HG03442 (cell line): Measurements from ENCODE around the gene LIF.

Experiments used
- ATAC-seq: cut with Tn5 transposase; IDR thresholded peaks from one replicate; pipeline ENCODE4 v1.9.1; 2021; ENCODE audit warnings: mild to moderate bottlenecking, moderate library complexity; ENCODE audit not compliant: unreplicated experiment

The LIF gene

DNA sequence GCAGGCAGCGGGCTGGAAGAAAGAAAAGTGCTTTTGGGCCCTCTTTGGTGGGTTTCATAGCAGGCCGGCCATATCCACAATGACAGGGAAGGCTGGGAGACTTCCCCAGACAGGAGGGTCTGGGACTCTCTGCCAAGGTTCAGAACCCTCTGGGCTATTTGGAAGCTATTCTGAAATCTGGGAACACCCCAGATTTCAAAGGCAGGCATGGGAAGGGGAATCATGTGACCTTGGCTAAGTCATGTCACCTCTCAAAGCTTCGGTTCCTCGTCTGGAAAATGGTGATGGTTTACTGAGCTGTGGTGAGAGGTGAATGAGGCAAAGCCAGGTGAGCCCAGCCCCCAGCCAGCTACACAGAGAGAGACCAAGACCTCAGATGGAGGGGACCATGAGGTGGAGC, 38.1 kb upstream of the LIF start:
- no peak for ATAC-seq

- ATAC-seq = no peak
Measured at GRCh38 chr22:30284172-30284571, 37.6 kb upstream of the LIF start.

DNA sequence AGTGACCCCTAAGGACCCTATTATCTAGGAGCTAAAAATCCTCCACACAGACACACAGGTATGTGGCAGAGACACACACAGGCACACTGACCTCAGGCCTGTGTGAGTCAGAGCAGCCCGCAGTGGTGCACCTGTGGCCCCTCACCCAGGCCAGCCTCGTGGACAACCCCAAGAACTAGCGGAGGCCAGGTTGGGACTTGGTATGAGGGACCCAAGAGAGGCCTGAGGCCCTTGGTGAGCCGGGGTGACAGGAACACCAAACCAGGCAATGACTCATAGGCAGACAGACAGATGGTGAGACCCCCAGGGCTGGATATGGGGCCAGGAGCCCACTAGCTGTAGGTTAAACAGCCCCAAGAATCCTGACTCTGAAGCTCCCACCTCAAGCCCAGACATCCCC, 36.8 kb upstream of the LIF start:
- no peak for ATAC-seq

DNA sequence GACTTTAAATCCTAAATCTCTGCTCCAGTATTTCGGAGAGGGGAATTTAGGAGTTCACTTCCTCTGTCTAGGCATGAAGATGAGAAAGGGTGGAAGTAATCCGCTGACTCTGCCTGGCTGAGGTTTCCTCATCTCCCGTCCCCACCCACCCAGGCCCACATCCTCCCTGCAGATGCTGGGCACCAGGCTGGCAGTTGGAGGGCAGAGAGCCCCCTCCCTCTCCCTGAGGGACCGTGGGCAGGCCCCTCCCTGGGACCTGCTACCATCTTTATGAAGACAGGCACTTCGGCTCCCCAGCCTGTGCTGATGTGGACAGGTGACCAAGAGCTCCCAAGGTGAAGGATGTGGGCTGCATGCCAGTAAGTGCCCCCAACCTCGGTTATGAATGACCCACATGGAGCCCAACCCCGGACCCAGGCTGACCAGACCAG, 36.1 kb upstream of the LIF start:
- no peak for ATAC-seq

- no peak for ATAC-seq
Measured at GRCh38 chr22:30280505-30280904, 33.9 kb upstream of the LIF start.

- no peak for ATAC-seq
Measured at GRCh38 chr22:30279932-30280331, 33.4 kb upstream of the LIF start.

GRCh38 chr22:30279046-30279788, 32.7 kb upstream of the LIF start:
- ATAC-seq = no peak

- ATAC-seq = no peak
Measured at GRCh38 chr22:30277547-30278344, 31.2 kb upstream of the LIF start.

GRCh38 chr22:30276039-30276438, 29.5 kb upstream of the LIF start:
- ATAC-seq = no peak

GRCh38 chr22:30275625-30276024, 29.1 kb upstream of the LIF start:
- ATAC-seq = no peak

DNA sequence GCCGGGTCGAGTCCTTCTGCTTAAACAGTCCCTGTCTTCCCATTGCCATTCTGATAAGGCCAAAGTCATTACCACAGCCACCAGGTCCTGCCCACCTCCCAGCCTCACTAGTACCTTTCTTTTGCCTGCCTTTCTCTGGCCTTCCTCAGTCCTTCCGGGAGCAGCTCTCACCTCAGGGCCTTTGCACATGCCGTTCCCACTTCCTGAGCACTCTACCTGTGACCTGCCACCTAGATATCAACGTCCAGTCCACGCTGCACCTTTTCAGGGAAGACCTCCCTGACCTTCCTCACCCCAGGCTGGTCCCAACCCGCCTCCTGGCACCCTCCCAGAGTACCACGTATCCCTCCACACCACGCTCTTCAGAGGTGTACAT, 27.9 kb upstream of the LIF start:
- no peak for ATAC-seq

- ATAC-seq = no peak
Measured at GRCh38 chr22:30273711-30274436, 27.3 kb upstream of the LIF start.

DNA sequence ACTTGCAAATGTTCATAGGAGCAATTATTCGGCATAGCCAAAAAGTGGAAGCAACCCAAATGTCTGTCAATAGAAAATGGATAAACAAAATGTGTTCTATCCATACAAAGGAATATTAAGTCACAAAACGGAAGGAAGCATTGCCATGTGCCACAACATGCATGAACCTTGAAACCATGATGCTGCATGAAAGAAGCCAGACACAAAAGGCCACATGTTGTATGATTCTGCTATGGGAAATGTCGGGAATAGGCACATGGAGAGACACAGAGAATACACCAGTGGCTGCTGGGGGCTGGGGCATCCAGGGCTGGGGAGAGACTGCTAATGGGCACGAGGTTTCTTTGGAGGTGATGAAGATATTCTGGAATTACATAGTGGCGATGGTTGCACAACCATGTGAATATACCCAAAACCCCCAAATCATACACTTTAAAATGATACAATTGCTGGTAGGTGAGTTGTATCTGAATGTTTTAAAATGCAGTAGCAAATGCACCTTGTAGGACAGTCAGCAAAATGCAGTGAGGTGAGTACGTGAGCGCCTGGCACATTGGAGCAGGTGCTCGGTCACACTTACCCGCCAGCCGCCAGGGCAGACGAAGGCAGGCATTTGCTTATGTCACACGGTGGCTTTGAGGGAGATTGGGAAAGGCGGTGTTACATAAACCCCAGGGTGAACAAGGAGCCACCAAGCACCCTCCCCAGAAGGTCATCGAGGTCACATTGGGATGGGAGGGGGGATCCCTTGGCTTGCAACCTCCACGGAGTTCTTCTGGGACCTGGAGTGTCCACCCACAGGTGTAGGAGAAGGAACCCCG, 26.4 kb upstream of the LIF start:
- ATAC-seq = no peak

DNA sequence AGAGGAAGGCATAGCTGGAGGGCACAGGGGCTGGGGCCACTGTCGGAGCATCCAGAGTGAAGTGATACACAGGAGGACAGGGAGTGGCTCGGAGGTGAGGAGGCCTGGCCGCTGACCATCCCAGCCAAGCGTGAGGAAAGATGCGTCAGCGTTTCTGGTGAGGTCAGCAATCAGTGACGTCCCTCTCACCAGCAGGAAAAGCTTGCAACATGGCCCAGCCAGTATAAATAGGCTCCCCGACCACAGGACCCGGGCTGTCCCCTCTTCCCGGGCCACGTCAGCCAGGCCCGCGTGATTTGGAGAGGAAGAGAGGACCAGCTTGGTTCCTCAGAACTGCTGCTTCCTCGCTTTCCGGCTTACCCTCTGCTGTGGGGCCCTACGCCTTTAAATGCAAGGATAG, 24.3 kb upstream of the LIF start:
- ATAC-seq = no peak

GRCh38 chr22:30268331-30268730, 21.8 kb upstream of the LIF start:
- no peak for ATAC-seq

DNA sequence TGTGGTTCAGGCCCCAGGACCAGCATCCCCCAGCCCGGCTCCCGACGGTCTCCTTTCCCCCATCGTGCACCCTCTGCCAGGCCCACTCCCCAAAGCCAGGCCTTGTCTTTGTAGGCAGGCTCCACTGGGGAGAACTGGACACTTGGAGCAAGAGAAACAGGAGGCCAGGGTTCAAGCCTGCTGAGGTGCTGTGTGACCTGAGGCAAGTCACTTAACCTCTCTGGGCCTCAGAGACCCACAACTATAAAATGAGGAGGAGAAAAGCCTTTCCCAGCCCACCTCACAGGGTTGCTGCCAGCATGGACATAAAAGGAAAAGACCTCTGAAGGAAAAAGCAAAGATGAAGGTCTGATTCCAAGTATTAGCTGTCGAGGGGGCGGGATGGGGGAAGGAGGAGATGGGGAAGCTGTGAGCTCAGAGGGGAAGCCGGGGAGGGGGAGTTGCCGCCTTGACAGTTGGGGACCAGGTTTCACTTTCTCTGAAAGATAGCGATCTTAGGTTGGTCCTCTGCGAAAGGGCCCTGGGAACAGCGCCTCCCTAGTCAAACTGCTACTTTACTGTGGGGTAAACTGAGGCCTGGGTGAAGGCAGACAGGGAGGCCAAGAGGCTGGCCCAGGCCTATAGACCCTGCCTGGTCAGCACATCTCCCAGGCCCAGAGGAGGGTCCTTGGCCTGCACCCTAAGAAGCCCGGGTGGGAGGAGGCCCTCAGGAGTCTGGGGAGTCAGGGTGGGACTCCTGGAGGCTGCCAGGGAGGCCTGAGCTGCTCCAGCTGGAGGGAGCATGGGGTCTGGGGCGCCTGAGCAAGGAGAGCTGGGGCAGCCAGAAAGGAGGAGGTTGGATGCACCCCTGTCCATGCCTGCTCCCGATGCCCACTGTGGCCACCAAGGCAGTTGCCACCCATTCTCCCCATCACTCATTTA, 21.1 kb upstream of the LIF start:
- ATAC-seq = no peak

GRCh38 chr22:30266445-30267381, 20.2 kb upstream of the LIF start, which contains the start of gene OSM:
TSS of gene OSM (minus strand) at chr22:30266851. CDS start at chr22:30266799, 52 bp downstream.
- no peak for ATAC-seq

GRCh38 chr22:30265823-30266444, 19.4 kb upstream of the LIF start:
- peak; percentile 49 for ATAC-seq
